ENCODE results near the gene STAT3.

DNA sequence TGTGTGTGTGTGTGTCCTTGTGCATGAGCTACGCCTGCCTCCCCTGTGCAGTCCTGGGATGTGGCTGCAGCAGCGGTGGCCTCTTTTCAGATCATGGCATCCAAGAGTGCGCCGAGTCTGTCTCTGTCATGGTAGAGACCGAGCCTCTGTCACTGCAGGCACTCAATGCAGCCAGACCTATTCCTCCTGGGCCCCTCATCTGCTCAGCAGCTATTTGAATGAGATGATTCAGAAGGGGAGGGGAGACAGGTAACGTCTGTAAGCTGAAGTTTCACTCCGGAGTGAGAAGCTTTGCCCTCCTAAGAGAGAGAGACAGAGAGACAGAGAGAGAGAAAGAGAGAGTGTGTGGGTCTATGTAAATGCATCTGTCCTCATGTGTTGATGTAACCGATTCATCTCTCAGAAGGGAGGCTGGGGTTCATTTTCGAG is 77.4 kb downstream of the STAT3 start:
- TF ChIP-seq, protein P1, sequence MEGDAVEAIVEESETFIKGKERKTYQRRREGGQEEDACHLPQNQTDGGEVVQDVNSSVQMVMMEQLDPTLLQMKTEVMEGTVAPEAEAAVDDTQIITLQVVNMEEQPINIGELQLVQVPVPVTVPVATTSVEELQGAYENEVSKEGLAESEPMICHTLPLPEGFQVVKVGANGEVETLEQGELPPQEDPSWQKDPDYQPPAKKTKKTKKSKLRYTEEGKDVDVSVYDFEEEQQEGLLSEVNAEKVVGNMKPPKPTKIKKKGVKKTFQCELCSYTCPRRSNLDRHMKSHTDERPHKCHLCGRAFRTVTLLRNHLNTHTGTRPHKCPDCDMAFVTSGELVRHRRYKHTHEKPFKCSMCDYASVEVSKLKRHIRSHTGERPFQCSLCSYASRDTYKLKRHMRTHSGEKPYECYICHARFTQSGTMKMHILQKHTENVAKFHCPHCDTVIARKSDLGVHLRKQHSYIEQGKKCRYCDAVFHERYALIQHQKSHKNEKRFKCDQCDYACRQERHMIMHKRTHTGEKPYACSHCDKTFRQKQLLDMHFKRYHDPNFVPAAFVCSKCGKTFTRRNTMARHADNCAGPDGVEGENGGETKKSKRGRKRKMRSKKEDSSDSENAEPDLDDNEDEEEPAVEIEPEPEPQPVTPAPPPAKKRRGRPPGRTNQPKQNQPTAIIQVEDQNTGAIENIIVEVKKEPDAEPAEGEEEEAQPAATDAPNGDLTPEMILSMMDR (IDR thresholded peaks at IDR 0.05): no peak
- TF ChIP-seq POLR2A (IDR thresholded peaks at IDR 0.05): no peak
